HG03060 (cell line): Measurements from ENCODE around the gene SPAG16.
"Not testable (repeated sequence)": the region's sequence is repeated elsewhere in the genome, so short reads cannot be mapped to it uniquely, and the experiment has no call there.

Source experiments
- ATAC-seq: cut with Tn5 transposase; IDR thresholded peaks from one replicate; pipeline ENCODE4 v1.9.1; 2021; ENCODE audit warnings: low read depth, moderate number of reproducible peaks; ENCODE audit not compliant: unreplicated experiment

SPAG16 gene

GRCh38 chr2:214051585-214051984, 767.3 kb downstream of the SPAG16 start:
- no peak for ATAC-seq

GRCh38 chr2:214052235-214052634, 768.0 kb downstream of the SPAG16 start:
- ATAC-seq: no peak

- no peak for ATAC-seq
Observed at GRCh38 chr2:214057986-214058385, 773.7 kb downstream of the SPAG16 start.

- ATAC-seq: not testable (repeated sequence)
Observed at GRCh38 chr2:214062279-214062678, 778.0 kb downstream of the SPAG16 start.

GRCh38 chr2:214064471-214064870, 780.2 kb downstream of the SPAG16 start:
- ATAC-seq: no peak

GRCh38 chr2:214066862-214067261, 782.6 kb downstream of the SPAG16 start:
- no peak for ATAC-seq

GRCh38 chr2:214069254-214069653, 785.0 kb downstream of the SPAG16 start:
- ATAC-seq: peak; percentile 56

GRCh38 chr2:214075456-214075855, 791.2 kb downstream of the SPAG16 start:
- no peak for ATAC-seq

GRCh38 chr2:214076527-214076926, 792.3 kb downstream of the SPAG16 start:
- peak; percentile 80 for ATAC-seq

- ATAC-seq: no peak
Observed at GRCh38 chr2:214077727-214078126, 793.5 kb downstream of the SPAG16 start.

- no peak for ATAC-seq
Observed at GRCh38 chr2:214079032-214079431, 794.8 kb downstream of the SPAG16 start.

GRCh38 chr2:214088536-214088935, 804.3 kb downstream of the SPAG16 start:
- ATAC-seq: no peak

- no peak for ATAC-seq
Observed at GRCh38 chr2:214096208-214096715, 812.0 kb downstream of the SPAG16 start.

- no peak for ATAC-seq
Observed at GRCh38 chr2:214098811-214099210, 814.5 kb downstream of the SPAG16 start.

GRCh38 chr2:214100488-214100887, 816.2 kb downstream of the SPAG16 start:
- no peak for ATAC-seq

GRCh38 chr2:214103276-214104001, 819.2 kb downstream of the SPAG16 start:
- no peak for ATAC-seq

GRCh38 chr2:214104219-214104618, 820.0 kb downstream of the SPAG16 start:
- no peak for ATAC-seq

GRCh38 chr2:214104967-214105366, 820.7 kb downstream of the SPAG16 start:
- ATAC-seq: no peak

GRCh38 chr2:214107726-214108125, 823.5 kb downstream of the SPAG16 start:
- no peak for ATAC-seq

GRCh38 chr2:214108598-214108997, 824.3 kb downstream of the SPAG16 start:
- no peak for ATAC-seq

- no peak for ATAC-seq
Observed at GRCh38 chr2:214117054-214117453, 832.8 kb downstream of the SPAG16 start.

- no peak for ATAC-seq
Observed at GRCh38 chr2:214126135-214126534, 841.9 kb downstream of the SPAG16 start.
